GM23338 (cell line): ENCODE data around the gene ADAMTS19. TPM values are rescaled to one million over a fixed set of nuclear protein-coding genes. Genes with fewer than 3 reads are reported as not detected.

Experiments
- ATAC-seq: fragments of 200-7000 bp; cut with Tn5 transposase; 3 replicates; pipeline ENCODE4 v1.9.1; 2020
- DNase-seq: peaks from one replicate; pipeline ENCODE4 v3.0.0-alpha.2; 2015; ENCODE audit warnings: low spot score
- H2AFZ ChIP-seq: fragments of 200-600 bp; sonication (generic); 2 replicates; pipeline ENCODE4 v1.8.0; 2016; ENCODE audit warnings: antibody characterized with exemption, mild to moderate bottlenecking, moderate library complexity
- H3F3A ChIP-seq: fragments of 200-600 bp; sonication (generic); replicated peaks from 2 replicates; pipeline ENCODE4 v1.8.0; 2017; ENCODE audit warnings: antibody characterized with exemption, mixed run types, low read depth
- H3K27ac ChIP-seq: fragments of 200-600 bp; sonication (generic); 2 replicates; pipeline ENCODE4 v1.6.1; 2016; ENCODE audit warnings: low read depth
- H3K27me3 ChIP-seq: fragments of 200-600 bp; sonication (generic); 2 replicates; pipeline ENCODE4 v1.8.0; 2016; ENCODE audit warnings: mild to moderate bottlenecking, mixed run types, moderate library complexity; ENCODE audit not compliant: insufficient read depth
- H3K36me3 ChIP-seq: fragments of 200-600 bp; sonication (generic); 2 replicates; pipeline ENCODE4 v1.8.0; 2016; ENCODE audit warnings: mild to moderate bottlenecking; ENCODE audit not compliant: insufficient read depth
- H3K4me1 ChIP-seq: fragments of 200-600 bp; sonication (generic); 2 replicates; pipeline ENCODE4 v1.8.0; 2016; ENCODE audit warnings: mild to moderate bottlenecking, moderate library complexity; ENCODE audit not compliant: insufficient read depth
- H3K4me2 ChIP-seq: fragments of 200-600 bp; sonication (generic); 2 replicates; pipeline ENCODE4 v1.7.1; 2017; ENCODE audit warnings: mixed run types
- H3K4me3 ChIP-seq: fragments of 200-600 bp; sonication (generic); 2 replicates; pipeline ENCODE4 v1.6.1; 2016; ENCODE audit warnings: mixed run types
- H3K79me2 ChIP-seq: fragments of 200-600 bp; sonication (generic); replicated peaks from 2 replicates; pipeline ENCODE4 v1.8.0; 2017; ENCODE audit warnings: mild to moderate bottlenecking; ENCODE audit not compliant: insufficient read depth
- H3K9me2 ChIP-seq: fragments of 200-600 bp; sonication (generic); 2 replicates; pipeline ENCODE4 v1.8.0; 2017; ENCODE audit not compliant: insufficient read depth
- H4K20me1 ChIP-seq: fragments of 200-600 bp; sonication (generic); replicated peaks from 2 replicates; pipeline ENCODE4 v1.8.0; 2017; ENCODE audit warnings: mild to moderate bottlenecking; ENCODE audit not compliant: insufficient read depth
- H3K27ac Mint-ChIP-seq: 2 replicates; pipeline ENCODE4 v1.8.0; 2020; ENCODE audit warnings: inconsistent platforms, mild to moderate bottlenecking, moderate library complexity, mixed read lengths
- H3K27me3 Mint-ChIP-seq: 3 replicates; pipeline ENCODE4 v1.8.0; 2022; ENCODE audit warnings: low read depth, mild to moderate bottlenecking, moderate library complexity, mixed read lengths, inconsistent platforms; ENCODE audit not compliant: insufficient read depth, poor library complexity
- H3K36me3 Mint-ChIP-seq: 3 replicates; pipeline ENCODE4 v1.8.0; 2021; ENCODE audit warnings: low read depth, mild to moderate bottlenecking, inconsistent platforms, moderate library complexity, mixed read lengths
- H3K4me1 Mint-ChIP-seq: 3 replicates; pipeline ENCODE4 v1.8.0; 2020; ENCODE audit warnings: mild to moderate bottlenecking, inconsistent platforms, mixed read lengths
- H3K4me3 Mint-ChIP-seq: 3 replicates; pipeline ENCODE4 v1.8.0; 2021; ENCODE audit warnings: moderate library complexity, mild to moderate bottlenecking, inconsistent platforms, mixed read lengths
- H3K9me3 Mint-ChIP-seq: 3 replicates; pipeline ENCODE4 v1.8.0; 2020; ENCODE audit warnings: moderate library complexity, mild to moderate bottlenecking, inconsistent platforms, mixed read lengths
- CREB1 ChIP-seq: fragments of 250-450 bp; sonication (Bioruptor Pico); IDR thresholded peaks from 2 replicates; pipeline ENCODE4 v1.5.0; 2020; ENCODE audit warnings: low read depth, mild to moderate bottlenecking, moderate library complexity
- CTCF ChIP-seq, 2 experiments: fragments of 200-600 bp in 1 of 2; sonication (generic) in 1 of 2; conservative IDR thresholded peaks; 2 replicates each; pipeline versions ENCODE4 v1.5.1 to v1.6.1; 2016 to 2017; ENCODE audit warnings: antibody characterized with exemption in 2 of 2, low read depth in 2 of 2, mild to moderate bottlenecking in 2 of 2, moderate library complexity in 1 of 2
- EZH2 ChIP-seq: fragments of 200-600 bp; sonication (generic); IDR thresholded peaks from one replicate; pipeline ENCODE4 v1.8.0; 2017; ENCODE audit warnings: antibody characterized with exemption, mild to moderate bottlenecking, low read depth; ENCODE audit not compliant: unreplicated experiment
- EZH2phosphoT487 ChIP-seq: fragments of 200-600 bp; sonication (generic); IDR thresholded peaks from one replicate; pipeline ENCODE4 v1.8.1; 2018; ENCODE audit warnings: antibody characterized with exemption; ENCODE audit not compliant: unreplicated experiment
- JUNB ChIP-seq: IDR thresholded peaks from one replicate; pipeline ENCODE4 v1.6.1; 2016; ENCODE audit warnings: antibody characterized with exemption; ENCODE audit not compliant: unreplicated experiment
- NANOG ChIP-seq: IDR thresholded peaks from 2 replicates; pipeline ENCODE4 v1.6.1; 2016; ENCODE audit warnings: antibody characterized with exemption, borderline replicate concordance
- POLR2AphosphoS5 ChIP-seq: IDR thresholded peaks from 2 replicates; pipeline ENCODE4 v1.6.1; 2016; ENCODE audit warnings: antibody characterized with exemption, low read depth
- STAT1 ChIP-seq: IDR thresholded peaks from one replicate; pipeline ENCODE4 v1.6.1; 2016; ENCODE audit warnings: antibody characterized with exemption; ENCODE audit not compliant: unreplicated experiment
- ZNF114 ChIP-seq: fragments of 250-450 bp; sonication (Bioruptor Pico); IDR thresholded peaks from 2 replicates; pipeline ENCODE4 v1.5.0; 2020; ENCODE audit warnings: mild to moderate bottlenecking, moderate library complexity
- ZNF331 ChIP-seq: fragments of 250-450 bp; sonication (Bioruptor Pico); IDR thresholded peaks from 2 replicates; pipeline ENCODE4 v1.5.0; 2020; ENCODE audit warnings: low read depth, mild to moderate bottlenecking, moderate library complexity
- polyA plus RNA-seq: library from polyadenylated mRNA; unstranded; fragments of >200 nt; fragmentation: Nextera tagmentation; extraction: Ambion mirVana; gene quantifications from 2 replicates; pipeline ENCODE4 v1.2.1, GENCODE V29; 2016
- total RNA-seq: library from RNA; depleted of rRNA; stranded (reverse); fragments of >200 nt; shearing (Covaris generic); gene quantifications from 2 replicates; pipeline ENCODE4 v1.2.3, GENCODE V29; 2014
- TF ChIP-seq, protein P1 (sequence below): IDR thresholded peaks from 2 replicates; pipeline ENCODE4 v1.6.1; 2016; ENCODE audit warnings: antibody characterized with exemption
- TF ChIP-seq, protein P2 (sequence below): IDR thresholded peaks from one replicate; pipeline ENCODE4 v1.6.1; 2018; ENCODE audit warnings: antibody characterized with exemption; ENCODE audit not compliant: unreplicated experiment

ADAMTS19 gene
- total and polyA plus RNA-seq, 2 experiments from 2014 or later = 6.0 to 27.4 TPM

DNA sequence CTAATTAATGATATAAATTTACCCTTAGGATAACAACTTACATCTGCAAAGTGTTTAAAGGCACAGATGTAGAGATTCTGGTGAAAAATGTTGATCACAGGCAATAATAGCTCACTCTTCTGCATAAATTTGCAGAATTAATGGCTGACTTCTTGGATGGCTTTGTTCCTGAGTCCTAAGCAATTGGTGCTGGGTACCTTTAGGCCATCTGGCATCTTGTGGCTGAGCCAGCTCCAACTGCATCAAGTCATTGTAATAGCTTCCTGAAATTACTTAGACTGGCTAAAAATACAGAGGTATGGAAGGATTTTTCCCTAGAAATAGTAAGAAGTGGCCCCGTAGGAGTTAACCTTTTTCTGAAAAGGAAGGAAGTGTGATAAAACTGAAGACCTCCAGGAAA is 169.5 kb downstream of the ADAMTS19 start:
- H3K9me3 Mint-ChIP-seq = no peaks in the 10 kb centered on the region; the same call in 2 of the 3 replicates
- Histone ChIP-seq H4K20me1 (no peaks in the 10 kb centered on the region), H3K9me2 (no peaks in the 10 kb centered on the region), H2AFZ (no peak overlapping the region), H3K79me2 (no peaks in the 10 kb centered on the region), H3K4me2 (no peak overlapping the region), H3F3A (no peaks in the 10 kb centered on the region), H3K27ac (no peak overlapping the region), H3K36me3 (no peaks in the 10 kb centered on the region), H3K4me1 (no peaks in the 10 kb centered on the region), H3K4me3 (no peak overlapping the region), H3K27me3 (no peaks in the 10 kb centered on the region)
- H3K4me3 Mint-ChIP-seq = no peak overlapping the region
- DNase-seq (no peak), ATAC-seq (no peak)
- TF ChIP-seq, protein P1, sequence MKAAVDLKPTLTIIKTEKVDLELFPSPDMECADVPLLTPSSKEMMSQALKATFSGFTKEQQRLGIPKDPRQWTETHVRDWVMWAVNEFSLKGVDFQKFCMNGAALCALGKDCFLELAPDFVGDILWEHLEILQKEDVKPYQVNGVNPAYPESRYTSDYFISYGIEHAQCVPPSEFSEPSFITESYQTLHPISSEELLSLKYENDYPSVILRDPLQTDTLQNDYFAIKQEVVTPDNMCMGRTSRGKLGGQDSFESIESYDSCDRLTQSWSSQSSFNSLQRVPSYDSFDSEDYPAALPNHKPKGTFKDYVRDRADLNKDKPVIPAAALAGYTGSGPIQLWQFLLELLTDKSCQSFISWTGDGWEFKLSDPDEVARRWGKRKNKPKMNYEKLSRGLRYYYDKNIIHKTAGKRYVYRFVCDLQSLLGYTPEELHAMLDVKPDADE = no peak
- no peak for TF ChIP-seq CTCF (conservative IDR thresholded peaks at IDR 0.05; ENCODE audit: low read depth in 2 of 2)
- no peak for TF ChIP-seq JUNB
- peak overlapping the region; percentile 46; the same call in 1 of the 2 replicates for H3K27ac Mint-ChIP-seq
- H3K36me3 Mint-ChIP-seq = peaks cover 36% of the 10 kb centered on the region
- no peaks in the 10 kb centered on the region for H3K27me3 Mint-ChIP-seq
- H3K4me1 Mint-ChIP-seq = no peaks in the 10 kb centered on the region

DNA sequence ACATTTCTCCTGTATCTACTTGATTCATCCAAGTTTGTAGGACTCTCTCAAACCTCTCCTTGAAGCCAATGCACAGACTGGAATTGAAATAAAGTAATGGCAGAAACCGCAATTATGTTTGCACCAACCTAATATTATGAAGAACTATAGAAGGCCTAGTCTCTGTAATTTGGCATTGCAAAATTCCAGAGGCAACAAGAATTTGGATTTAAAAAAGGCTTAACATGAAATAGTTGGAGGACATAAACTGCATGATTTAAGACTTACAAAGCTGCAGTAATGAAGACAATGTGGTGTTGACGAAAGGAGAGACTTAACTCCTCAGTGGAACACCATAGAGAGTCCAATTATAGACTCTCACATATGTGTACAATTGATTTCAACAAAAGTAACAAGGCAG is 170.0 kb downstream of the ADAMTS19 start:
- H3K4me2 ChIP-seq = no peak overlapping the region
- H3F3A ChIP-seq = no peaks in the 10 kb centered on the region
- no peak overlapping the region for H3K27ac ChIP-seq
- no peak for DNase-seq
- H3K36me3 ChIP-seq = no peaks in the 10 kb centered on the region; the same call in 1 of the 2 replicates
- no peaks in the 10 kb centered on the region for H3K9me2 ChIP-seq
- Mint-ChIP-seq H3K36me3 (peaks cover 37% of the 10 kb centered on the region), H3K27ac (peak overlapping the region; percentile 46; the same call in 1 of the 2 replicates), H3K9me3 (no peaks in the 10 kb centered on the region; the same call in 2 of the 3 replicates), H3K4me3 (no peak overlapping the region), H3K4me1 (no peaks in the 10 kb centered on the region), H3K27me3 (no peaks in the 10 kb centered on the region)
- H3K4me3 ChIP-seq = no peak overlapping the region
- H2AFZ ChIP-seq = no peak overlapping the region
- no peaks in the 10 kb centered on the region for H3K4me1 ChIP-seq
- H3K79me2 ChIP-seq = no peaks in the 10 kb centered on the region
- no peaks in the 10 kb centered on the region for H4K20me1 ChIP-seq
- no peaks in the 10 kb centered on the region for H3K27me3 ChIP-seq
- ATAC-seq = no peak
- TF ChIP-seq ZNF114 (CRISPR knock-in tag) = no peak
- TF ChIP-seq CTCF (conservative IDR thresholded peaks at IDR 0.05; ENCODE audit: low read depth in 2 of 2) = no peak
- no peak for TF ChIP-seq EZH2
- no peak for TF ChIP-seq STAT1
- no peak for TF ChIP-seq EZH2phosphoT487
- no peak for TF ChIP-seq ZNF331 (CRISPR knock-in tag)
- no peak for TF ChIP-seq NANOG
- TF ChIP-seq POLR2AphosphoS5 = no peak
- no peak for TF ChIP-seq CREB1 (CRISPR knock-in tag)
- no peak for TF ChIP-seq JUNB
- TF ChIP-seq, protein P2, sequence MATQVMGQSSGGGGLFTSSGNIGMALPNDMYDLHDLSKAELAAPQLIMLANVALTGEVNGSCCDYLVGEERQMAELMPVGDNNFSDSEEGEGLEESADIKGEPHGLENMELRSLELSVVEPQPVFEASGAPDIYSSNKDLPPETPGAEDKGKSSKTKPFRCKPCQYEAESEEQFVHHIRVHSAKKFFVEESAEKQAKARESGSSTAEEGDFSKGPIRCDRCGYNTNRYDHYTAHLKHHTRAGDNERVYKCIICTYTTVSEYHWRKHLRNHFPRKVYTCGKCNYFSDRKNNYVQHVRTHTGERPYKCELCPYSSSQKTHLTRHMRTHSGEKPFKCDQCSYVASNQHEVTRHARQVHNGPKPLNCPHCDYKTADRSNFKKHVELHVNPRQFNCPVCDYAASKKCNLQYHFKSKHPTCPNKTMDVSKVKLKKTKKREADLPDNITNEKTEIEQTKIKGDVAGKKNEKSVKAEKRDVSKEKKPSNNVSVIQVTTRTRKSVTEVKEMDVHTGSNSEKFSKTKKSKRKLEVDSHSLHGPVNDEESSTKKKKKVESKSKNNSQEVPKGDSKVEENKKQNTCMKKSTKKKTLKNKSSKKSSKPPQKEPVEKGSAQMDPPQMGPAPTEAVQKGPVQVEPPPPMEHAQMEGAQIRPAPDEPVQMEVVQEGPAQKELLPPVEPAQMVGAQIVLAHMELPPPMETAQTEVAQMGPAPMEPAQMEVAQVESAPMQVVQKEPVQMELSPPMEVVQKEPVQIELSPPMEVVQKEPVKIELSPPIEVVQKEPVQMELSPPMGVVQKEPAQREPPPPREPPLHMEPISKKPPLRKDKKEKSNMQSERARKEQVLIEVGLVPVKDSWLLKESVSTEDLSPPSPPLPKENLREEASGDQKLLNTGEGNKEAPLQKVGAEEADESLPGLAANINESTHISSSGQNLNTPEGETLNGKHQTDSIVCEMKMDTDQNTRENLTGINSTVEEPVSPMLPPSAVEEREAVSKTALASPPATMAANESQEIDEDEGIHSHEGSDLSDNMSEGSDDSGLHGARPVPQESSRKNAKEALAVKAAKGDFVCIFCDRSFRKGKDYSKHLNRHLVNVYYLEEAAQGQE = no peak
- TF ChIP-seq, protein P1 = no peak
